NCI-H1436 treated with DMSO at 0.1 percent for 48 hours (cell line): ENCODE data around the gene CELSR1.
"Not testable (repeated sequence)": the region's sequence is repeated elsewhere in the genome, so short reads cannot be mapped to it uniquely, and the experiment has no call there.

Source experiments
- DNase-seq: peaks from one replicate; lab custom pipeline; 2025; lab: John Stamatoyannopoulos, UW

CELSR1 gene

DNA sequence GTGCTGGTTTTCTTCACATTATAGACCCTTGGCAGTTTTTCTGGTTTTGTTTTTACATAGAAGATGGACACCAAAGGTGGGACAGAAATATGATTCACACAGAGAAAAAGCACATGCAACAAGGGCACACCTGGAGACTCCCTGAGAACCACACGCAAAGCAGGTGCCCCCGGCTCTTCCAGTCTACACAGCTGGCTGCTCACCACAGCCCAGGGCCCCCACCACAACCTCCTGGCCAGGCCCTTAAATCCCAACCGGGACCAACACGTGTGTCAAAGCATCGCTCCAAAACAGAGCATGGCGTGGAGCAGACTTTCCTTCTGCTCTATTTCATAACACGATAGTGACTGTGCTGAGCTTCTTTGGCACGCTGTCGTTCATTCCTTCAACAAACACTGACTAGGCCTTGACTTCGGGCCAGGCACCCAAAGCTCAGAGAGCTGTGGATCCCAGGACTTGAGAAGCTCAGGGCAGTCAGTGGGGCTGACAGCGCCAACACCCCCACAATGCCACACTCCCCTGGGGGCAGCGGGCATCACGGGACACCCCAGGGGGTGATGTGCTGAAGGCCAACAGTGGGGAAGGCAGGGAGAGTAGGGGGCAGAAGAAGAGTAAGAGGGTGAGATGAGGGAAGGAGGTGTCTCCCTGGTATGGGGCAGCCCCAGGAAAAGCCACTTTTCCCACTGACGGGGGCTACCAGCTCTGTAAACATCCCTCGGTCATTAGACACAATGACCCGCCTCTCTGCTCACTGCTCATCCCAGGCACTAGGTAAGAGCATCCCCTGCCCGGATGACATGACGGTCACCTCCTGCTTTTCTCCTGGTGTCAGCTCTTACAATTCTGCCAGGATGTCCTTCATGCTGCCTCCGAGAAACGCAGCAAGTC is 26.0 kb downstream of the CELSR1 start:
- DNase-seq: no peak

DNA sequence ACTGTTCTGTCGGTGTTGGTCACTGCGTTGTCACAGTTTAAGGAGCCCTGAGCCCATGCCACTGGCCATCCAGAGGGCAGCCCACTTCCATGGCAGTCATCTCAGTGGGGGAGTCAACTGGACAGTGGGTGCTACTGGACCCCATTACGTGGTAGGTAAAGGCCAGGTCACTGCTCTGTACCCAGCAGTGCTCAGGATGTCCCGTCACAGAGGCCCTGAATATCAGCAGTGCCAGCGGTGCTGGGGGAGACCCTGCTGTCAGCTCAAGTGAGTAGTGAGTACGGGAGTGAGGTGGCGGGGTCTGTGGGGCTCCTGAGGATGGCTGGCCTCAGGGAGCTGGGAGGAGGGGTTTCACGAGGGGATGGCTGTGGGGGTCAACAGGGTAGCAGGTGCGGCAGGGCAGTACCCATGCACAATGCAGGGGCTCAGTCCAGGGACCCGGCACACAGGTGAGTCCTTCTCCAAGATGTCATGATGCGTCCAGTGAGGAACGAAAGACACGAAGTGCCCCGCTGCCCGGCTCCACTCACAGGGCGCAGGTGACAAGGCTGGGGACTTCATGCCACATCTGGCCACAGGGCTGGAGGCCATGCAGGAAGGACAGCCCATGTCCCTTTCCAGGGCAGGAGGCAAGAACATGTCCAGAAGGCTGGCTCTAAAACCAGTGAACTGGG is 27.9 kb downstream of the CELSR1 start:
- no peak for DNase-seq

DNA sequence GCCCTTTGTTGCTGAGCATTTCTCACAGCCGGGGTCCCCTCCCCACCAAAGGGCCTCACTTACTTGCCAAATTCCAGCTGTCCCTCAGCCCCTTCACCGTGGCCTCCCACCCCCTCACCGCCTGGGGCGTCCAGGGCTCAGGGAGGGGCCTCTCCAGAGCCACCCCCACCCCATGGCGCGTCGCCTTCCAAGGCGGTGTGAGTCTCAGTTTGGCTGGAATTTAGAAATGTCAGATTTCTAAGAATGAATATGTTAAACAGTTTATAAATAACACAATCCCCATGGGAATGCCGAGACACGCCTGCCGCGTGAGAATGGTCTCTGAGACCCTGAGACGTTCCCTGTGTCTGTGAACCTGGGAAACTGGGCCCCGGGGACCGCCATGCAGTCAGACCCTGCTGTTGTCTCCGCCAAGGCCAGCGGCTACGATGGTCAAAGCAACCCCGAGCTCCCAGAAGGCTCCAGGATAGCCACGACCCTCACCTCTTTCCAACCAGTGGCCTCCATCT is 28.9 kb downstream of the CELSR1 start:
- DNase-seq: no peak

DNA sequence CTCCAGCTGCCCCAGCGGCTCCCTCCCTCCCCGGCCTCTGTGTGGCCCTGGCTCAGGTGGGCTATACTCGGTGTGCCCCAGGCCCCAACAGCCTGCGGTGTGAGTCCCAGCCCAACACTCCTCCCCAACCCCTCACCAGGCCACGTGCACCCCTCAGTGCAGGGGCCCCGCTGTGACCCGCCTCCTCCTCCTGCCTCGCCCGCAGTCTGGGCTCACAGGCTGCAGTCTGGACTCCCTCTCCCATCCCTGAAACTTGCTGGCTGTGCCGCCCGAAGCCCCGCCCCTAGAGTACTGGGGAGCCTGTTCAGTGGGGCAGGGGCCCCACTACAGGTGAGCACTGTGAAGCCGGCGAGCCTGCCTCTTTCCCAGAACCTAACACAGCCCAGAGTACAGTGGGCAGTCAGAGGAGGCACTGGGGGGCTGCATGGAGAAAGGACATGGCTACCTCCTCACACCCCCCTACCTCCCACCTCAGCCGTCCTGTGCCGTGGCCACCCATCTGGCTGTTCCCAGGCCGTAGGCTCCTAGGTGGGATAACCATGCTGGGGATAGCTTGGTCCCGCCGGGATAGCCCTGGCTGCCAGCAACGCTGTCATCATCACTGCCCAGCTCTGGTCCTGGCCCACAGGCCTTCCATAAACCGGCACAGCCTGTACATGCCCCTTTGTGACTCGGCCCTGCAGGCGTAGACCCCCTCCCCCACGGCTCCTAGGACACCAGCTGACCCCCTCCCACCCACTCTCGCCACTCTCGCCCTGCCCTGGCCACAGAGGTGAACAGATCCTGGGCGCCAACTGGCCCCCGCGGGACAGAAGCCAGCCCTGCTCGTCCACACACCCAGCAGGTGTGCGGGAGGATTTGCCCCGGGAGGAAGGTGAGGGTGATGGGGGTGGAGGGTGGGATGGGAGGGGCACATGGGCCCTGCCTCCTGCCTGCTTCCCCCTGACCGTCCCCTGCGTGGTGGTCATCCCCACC is 29.7 kb downstream of the CELSR1 start:
- no peak for DNase-seq

DNA sequence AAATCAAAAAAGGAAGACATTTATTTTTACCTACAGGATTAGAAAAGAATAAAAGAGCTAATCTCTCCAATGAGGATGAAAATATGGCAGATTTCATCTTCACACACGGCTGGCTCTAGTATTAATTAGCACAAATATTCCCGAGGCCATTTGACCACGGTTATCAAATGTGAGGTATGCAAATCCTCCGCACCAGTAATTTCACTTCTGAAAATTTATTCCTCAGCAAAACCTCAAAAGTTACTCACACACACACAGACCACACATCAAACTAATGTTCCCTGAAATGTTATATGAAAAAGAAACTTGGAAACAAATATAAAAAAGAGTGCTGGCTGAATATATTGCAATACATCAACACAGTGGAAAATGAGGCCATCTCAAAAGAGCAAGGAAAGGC is 32.8 kb downstream of the CELSR1 start:
- DNase-seq: no peak

DNA sequence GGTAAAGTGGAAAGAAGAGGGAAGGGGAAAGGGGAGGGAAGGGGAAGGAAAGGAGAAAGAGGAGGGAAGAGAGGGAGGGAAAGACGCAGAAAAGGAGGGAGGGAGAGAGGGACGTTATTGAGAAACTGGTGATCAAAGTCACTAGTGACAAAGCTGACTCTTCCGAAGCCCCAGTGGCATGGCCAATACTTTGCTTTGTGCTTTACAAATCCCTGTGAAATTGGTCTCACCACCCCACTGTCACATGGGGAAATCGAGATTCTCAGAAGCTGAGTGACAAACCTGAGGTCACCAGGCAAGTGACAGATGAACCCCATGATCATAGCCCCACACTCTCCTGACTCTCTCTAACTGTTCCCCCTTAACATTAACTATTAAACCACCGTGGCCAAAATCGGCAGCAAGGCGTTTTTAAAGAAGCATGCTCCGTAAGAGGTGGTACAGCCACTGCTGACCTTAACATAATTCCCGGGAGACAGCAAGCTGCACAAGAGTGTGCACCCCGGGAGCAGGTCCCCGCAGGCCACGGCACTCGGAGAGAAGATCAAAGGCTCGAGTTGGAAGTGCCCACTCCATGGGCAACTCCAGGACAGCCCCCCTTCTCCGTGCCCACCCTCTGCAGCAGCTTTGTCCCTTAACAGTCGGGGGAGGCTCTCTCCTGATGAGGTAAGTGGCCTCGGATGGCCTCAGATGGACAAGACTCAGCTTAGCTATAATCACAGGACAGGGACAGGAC is 34.8 kb downstream of the CELSR1 start:
- DNase-seq: no peak

DNA sequence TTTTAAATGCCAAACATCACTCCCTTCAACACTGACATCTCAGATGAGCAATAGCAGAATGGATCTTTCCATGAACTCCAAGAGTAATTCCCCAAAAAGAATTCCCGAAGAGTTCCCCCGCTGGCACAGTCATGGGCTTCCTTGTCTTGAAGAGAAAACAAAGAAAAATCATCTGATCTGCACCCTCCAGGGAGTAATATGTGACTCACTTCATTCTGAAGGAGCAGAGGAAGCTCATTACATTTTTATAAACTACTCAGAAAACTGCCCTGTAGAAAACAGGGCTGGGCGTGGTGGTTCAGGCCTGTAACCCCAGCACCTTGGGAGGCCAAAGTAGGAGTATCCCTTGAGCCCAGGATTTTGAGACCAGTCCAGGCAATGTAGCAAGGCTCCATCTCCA is 35.7 kb downstream of the CELSR1 start:
- no peak for DNase-seq

DNA sequence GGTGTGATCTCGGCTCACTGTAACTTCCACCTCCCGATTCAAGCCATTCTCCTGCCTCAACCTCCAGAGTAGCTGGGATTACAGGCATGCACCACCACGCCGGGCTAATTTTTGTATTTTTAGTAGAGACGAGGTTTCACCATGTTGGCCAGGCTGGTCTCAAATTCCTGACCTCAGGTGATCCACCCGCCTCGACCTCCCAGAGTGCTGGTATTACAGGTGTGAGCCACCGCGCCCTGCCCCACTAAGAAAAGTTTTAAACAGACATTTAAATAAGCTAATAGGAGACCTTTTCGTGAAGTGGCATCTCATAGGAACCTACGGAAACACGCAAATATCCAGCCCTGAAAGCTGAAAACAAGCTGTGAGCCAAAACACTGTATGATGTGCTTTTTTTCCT is 36.2 kb downstream of the CELSR1 start:
- DNase-seq: not testable (repeated sequence)

DNA sequence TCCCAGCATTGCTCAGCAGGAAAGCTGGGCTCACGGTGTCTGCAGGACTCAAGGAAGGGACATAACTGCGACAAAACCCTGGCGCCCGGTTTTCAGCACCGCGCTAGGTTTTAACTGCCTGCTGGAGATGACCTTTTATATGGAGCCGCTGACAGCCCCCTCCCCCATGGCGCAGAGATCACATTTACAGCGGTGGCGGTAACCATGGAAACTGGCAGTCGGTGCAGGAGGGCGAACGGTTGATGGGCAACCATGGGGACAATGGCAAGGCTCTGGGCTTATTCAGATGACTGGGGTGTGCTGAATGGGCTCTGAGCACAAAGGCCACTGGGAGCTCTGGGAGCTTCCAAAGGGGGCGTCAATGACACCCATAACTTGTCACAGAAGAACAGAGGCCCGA is 37.2 kb downstream of the CELSR1 start:
- no peak for DNase-seq

DNA sequence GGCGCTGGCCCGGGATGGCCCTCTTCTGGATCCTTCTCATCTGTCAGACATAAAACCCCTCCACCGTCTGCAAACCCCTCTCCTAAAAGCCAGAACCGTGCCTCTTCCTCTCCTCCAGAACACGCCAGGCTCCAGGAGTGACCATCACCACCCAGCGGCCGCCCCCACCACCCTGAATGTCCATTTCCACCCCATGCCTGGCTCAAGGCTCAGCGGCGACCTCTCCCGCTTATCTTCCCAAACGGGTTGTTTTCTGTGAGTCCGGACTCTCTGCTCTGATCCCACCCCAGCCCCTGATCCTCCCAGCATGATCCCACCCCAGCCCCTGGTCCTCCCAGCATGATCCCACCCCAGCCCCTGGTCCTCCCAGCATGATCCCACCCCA is 37.6 kb downstream of the CELSR1 start:
- DNase-seq: no peak

DNA sequence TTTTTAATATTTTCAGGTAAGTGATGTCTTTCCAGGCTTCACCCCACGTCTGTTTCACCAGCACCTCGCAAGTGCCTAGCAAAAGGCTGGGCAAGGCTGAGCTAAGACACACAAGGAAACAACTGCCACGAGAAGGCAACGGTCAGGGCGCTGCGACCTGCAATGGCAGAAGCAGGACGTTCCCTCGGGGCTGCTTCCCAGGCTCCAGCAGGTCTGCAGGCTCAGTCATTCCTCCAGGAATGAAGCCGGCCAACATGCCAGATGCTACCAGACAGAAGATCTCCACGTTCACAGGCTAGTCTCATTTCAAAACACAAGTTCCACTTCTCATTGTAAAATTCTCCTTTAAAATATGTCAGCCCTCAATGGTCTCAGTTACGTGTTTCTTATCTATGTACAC is 45.5 kb downstream of the CELSR1 start:
- no peak for DNase-seq

DNA sequence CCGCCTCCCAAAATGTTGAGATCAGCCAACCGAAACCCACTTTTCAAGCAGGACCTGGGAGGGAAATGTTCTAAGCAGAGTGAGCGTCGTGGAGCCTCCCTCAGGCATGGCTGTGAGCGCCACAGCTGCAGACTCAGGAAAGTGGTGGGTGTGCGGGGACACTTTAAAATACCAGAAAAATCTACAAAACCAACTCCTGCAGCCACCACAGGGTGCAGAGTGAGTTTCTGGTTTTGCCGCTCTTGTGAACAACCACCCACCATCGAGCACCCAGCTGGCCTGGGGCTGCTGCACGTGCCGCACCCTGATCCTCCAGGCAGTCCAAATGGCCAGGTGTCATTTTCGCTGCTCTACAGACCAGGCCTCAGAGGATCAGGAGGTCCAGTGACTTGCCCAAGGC is 46.9 kb downstream of the CELSR1 start:
- no peak for DNase-seq

DNA sequence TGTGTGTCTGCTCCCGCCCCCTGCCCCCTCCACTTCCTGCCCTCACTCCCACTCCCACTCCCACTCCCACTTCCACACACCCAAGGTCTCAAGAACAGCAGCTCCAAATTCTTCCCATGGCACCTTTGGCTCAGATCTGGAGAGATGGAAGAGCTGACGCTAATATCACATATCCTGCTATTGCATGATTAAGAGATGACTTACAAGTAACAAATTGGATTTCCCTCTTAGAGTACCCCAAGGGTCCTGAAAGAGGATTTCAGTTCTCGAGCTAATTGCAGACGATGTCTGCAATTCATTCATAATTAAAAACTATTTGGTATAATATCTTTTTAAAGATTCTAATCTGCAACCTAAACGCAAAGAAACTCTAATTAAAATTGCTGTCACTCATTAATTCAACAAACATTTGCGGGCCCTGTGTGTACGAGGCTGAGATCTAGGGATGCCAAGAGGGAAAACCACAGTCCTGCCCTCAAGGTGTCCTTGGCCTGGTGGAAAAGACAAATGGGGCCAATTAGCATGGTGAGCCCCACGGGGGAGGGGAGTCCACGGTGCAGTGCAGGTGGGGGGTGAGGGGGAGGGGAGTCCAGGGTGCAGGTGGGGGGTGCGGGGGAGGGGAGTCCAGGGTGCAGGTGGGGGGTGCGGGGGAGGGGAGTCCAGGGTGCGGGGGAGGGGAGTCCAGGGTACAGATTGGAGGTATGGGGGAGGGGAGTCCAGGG is 50.3 kb downstream of the CELSR1 start:
- DNase-seq: no peak

DNA sequence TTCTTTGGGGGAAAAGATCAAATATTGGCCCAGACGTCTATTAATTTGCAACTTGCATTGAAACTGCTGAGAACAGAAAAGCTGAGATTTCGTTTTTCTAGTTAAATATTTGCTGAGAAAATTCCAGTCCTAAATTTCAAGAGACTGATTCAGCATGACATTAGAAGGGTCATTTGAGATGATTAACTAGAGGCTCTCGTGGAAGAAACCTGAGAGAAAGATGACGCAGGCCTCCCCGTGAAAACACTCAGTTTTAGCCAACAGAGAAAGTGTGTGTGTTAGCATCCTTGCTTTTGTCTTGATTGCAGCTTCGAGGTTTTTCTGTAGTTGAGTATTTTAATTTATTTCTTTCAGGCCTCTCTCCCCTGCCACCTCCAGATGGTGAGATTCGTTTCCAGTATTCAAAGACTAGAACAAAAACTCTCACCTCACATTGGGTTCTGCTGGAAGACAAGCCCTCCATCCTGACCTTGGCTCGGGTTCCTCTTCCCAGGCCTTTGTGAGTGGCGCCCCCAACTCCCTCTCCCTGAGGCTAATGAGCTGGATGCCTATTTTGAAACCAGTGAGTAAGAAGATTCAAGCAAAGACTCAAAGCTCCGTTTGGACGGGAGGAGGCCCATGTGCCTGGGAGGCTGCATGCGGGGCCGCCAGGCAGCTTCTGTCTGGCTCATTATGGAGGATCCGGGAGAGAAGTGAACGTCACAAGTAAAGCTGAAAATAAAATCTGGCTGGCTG is 52.4 kb downstream of the CELSR1 start:
- no peak for DNase-seq

DNA sequence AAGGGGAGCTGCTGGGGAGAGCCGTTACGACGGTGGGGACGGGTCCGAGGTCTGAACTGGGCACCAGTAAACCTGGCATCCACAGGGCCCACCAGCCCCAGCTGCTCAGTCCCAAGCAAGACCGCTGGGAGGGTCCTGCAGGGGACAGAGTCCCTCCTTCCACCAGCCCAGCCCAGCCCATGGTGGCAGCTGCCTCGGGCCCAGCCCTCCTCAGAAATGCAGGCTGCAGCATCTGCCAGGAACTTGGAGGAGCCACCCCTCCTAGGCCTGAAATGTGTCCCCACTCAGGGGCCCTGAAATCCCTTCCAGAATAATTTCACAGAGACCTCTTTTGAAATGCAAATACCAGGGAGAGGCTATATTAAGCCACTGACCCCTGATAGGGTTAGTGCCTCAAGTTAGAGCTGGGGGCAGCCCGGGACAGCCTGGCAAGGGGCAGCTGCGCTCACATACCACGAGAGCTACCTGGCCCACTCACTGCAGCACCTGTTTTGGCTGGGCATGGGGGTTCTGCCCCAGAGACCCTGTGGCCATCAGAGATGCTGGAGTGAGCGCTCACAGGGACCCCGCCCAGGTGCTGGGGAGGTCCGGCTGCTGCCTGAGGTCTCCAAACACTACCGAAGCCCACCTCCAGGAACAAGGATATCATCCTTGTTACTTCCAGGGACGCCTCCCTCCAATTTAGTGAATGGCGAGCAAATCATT is 53.1 kb downstream of the CELSR1 start:
- DNase-seq: no peak

DNA sequence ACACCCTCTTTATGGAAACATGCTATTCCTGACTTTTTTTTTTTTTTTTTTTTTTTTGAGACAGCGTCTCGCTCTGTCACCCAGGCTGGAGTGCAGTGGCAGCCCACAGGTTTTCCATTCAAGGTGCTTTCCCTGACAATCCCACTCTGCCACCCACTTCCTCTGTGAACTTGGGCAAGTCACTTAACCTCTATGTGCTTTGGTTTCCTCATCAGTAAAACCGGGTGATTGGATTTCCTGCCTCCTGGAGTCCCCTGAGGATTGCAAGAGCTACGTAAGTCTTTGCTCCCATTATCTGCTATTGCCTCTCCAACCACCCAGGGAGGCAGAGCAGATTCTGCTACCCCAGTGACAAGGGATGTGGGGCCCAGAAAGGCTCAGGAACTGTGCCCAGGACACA is 54.1 kb downstream of the CELSR1 start:
- no peak for DNase-seq

DNA sequence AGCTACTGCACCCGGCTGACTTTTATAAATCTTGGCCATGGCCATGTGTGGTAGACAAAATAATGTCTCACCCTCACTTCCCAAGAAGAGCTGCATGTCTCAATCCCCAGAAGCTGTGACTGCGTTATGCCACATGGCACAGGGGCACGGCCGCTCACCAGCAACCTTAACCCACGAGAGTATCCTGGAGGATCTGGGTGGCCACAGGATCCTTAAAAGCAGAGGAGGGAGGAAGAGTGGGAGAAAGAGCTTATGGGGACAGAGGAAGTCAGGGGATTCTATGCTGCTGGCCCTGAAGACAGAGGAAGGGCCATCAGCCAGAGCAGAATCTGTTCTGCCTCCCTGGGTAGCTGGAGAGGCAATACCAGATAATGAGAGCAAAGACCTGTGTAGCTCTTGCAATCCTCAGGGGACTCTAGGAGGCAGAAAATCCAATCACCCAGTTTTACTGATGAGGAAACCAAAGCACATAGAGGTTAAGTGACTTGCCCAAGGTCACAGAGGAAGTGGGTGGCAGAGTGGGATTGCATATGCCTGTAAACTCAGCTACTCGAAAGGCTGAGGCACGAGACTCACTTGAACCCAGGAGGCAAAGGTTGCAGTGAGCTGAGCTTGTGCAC is 55.3 kb downstream of the CELSR1 start:
- no peak for DNase-seq

DNA sequence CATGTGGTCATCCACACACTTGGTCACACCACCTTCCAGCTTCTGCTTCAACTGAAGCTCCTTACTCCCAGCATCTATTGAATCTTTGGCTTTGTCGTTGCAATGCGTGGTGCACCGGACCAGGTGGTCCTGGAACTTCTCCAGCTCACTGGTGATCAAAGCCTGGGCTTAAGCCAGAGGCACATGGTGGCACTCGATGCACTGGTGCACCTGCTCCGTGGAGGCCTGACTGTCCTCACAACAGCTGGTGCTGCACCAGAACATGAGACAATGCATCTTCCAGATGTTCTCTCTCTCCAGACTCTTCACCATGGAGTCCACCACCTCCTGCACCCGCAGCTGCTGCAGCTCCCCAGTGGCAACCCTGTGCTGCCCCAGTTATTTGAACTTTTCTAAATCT is 56.0 kb downstream of the CELSR1 start:
- no peak for DNase-seq

DNA sequence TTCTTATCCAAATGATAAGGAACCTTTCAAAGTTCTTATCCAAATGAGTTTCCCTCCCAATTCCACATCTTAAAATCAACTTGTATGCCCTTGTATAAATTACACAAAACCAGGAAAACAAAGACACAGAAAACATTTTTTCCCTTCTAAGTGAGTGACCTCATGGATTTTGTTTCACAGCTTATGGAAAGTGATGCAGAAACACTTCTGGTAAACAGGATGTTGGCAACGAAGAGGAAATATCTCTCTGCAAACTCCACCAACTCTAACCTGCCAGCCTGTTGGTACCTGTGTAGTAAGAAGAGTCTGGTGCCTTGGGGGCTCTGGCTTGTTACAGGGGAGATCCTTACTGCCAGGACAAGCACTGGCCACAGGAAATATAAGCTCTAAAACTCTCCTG is 57.0 kb downstream of the CELSR1 start:
- DNase-seq: no peak
